Activated T-cell treated with anti-CD3 and anti-CD28 coated beads, Interleukin-2, amount 50 U/mL, for 48 hours (primary cell): ENCODE results near the gene PRF1.

Experiments used
- DNase-seq, 2 experiments: peaks; one replicate each; pipeline ENCODE4 v3.0.0-alpha.2; 2020

Gene PRF1

GRCh38 chr10:70558871-70559810 lies 43.4 kb downstream of the PRF1 start:
- DNase-seq: peak; percentile 85 to 87

GRCh38 chr10:70558295-70558694 lies 44.2 kb downstream of the PRF1 start:
- DNase-seq: no peak

- DNase-seq: no peak
Measured at GRCh38 chr10:70557876-70558275, 44.7 kb downstream of the PRF1 start.

GRCh38 chr10:70557086-70557845 lies 45.3 kb downstream of the PRF1 start:
- no peak for DNase-seq

- DNase-seq: no peak
Measured at GRCh38 chr10:70555371-70555770, 47.2 kb downstream of the PRF1 start.

- DNase-seq: no peak
Measured at GRCh38 chr10:70552586-70552985, 50.0 kb downstream of the PRF1 start.

GRCh38 chr10:70551971-70552422 lies 50.5 kb downstream of the PRF1 start:
- no peak for DNase-seq

- no peak for DNase-seq
Measured at GRCh38 chr10:70551466-70551865, 51.1 kb downstream of the PRF1 start.

- DNase-seq: no peak
Measured at GRCh38 chr10:70550459-70550858, 52.1 kb downstream of the PRF1 start.

GRCh38 chr10:70549962-70550458 lies 52.5 kb downstream of the PRF1 start:
- peak; percentile 87 to 88 for DNase-seq

- DNase-seq: no peak
Measured at GRCh38 chr10:70549351-70549961, 53.1 kb downstream of the PRF1 start.
